Keratinocyte (primary cell): ENCODE data around the gene MAN1A2. TPM values are rescaled to one million over a fixed set of nuclear protein-coding genes. Genes with fewer than 3 reads are reported as not detected.

ENCODE experiments used
- DNase-seq: peaks from one replicate; pipeline ENCODE4 v3.0.0-alpha.2; 2011; ENCODE audit warnings: low read depth, missing footprints, low spot score
- FAIRE-seq: peaks from 2 replicates; lab custom pipeline; 2011; peaks lifted over from hg19 to GRCh38; lab: Jason Lieb, UNC
- H2AFZ ChIP-seq: 2 replicates; pipeline ENCODE4 v1.6.0; 2012; ENCODE audit warnings: low read length, control low read depth, inconsistent platforms; ENCODE audit not compliant: control insufficient read depth
- H3K27ac ChIP-seq: 2 replicates; pipeline ENCODE4 v1.5.1; 2011; ENCODE audit warnings: low read length; ENCODE audit not compliant: control insufficient read depth, insufficient read depth
- H3K27me3 ChIP-seq: 3 replicates; pipeline ENCODE4 v1.6.0; 2011; ENCODE audit warnings: low read length; ENCODE audit not compliant: control insufficient read depth, insufficient read depth; ENCODE audit errors: extremely low read depth
- H3K36me3 ChIP-seq, 2 experiments: 2 replicates in 1 of 2; 3 replicates in 1 of 2; pipeline ENCODE4 v1.5.1; 2011; ENCODE audit warnings: low read length in 2 of 2, mild to moderate bottlenecking in 1 of 2; ENCODE audit not compliant: control insufficient read depth in 2 of 2, insufficient read depth in 2 of 2; ENCODE audit errors: extremely low read depth in 1 of 2
- H3K4me1 ChIP-seq: 3 replicates; pipeline ENCODE4 v1.5.1; 2011; ENCODE audit warnings: low read length; ENCODE audit not compliant: control insufficient read depth, insufficient read depth; ENCODE audit errors: extremely low read depth
- H3K4me2 ChIP-seq: 3 replicates; pipeline ENCODE4 v1.6.0; 2011; ENCODE audit warnings: low read depth, low read length; ENCODE audit not compliant: control insufficient read depth, insufficient read depth; ENCODE audit errors: extremely low read depth
- H3K4me3 ChIP-seq, 3 experiments: fragments of 200-600 bp in 1 of 3; sonication (generic) in 1 of 3; 2 replicates in 2 of 3; 3 replicates in 1 of 3; pipeline ENCODE4 v1.5.1; 2011 to 2016; ENCODE audit warnings: low read length in 3 of 3, mild to moderate bottlenecking in 3 of 3, control low read depth in 2 of 3, inconsistent platforms in 1 of 3, low read depth in 1 of 3, mixed read lengths in 1 of 3, mixed run types in 1 of 3, moderate library complexity in 1 of 3; ENCODE audit not compliant: control insufficient read depth in 2 of 3, insufficient read depth in 2 of 3; ENCODE audit errors: extremely low read depth in 1 of 3
- H3K79me2 ChIP-seq: 2 replicates; pipeline ENCODE4 v1.6.0; 2012; ENCODE audit warnings: low read length; ENCODE audit not compliant: control insufficient read depth, insufficient read depth
- H3K9ac ChIP-seq: 3 replicates; pipeline ENCODE4 v1.6.0; 2011; ENCODE audit warnings: low read length; ENCODE audit not compliant: control insufficient read depth, insufficient read depth; ENCODE audit errors: extremely low read depth
- H3K9me1 ChIP-seq: 3 replicates; pipeline ENCODE4 v1.6.0; 2011; ENCODE audit warnings: low read length; ENCODE audit not compliant: control insufficient read depth, insufficient read depth; ENCODE audit errors: extremely low read depth
- H3K9me3 ChIP-seq: 2 replicates; pipeline ENCODE4 v1.5.1; 2012; ENCODE audit warnings: low read depth, low read length; ENCODE audit not compliant: control insufficient read depth
- H4K20me1 ChIP-seq: 3 replicates; pipeline ENCODE4 v1.6.0; 2011; ENCODE audit warnings: low read length; ENCODE audit not compliant: control insufficient read depth, insufficient read depth; ENCODE audit errors: extremely low read depth
- CTCF ChIP-seq, 3 experiments: IDR thresholded peaks in 1 of 3; conservative IDR thresholded peaks in 1 of 3; optimal IDR thresholded peaks in 1 of 3; 2 replicates in 2 of 3; 3 replicates in 1 of 3; pipeline versions ENCODE3 to v1.5.1; 2011; ENCODE audit warnings: low read length in 3 of 3, mild to moderate bottlenecking in 3 of 3, moderate library complexity in 2 of 3, control low read depth in 1 of 3, inconsistent platforms in 1 of 3; ENCODE audit not compliant: insufficient read depth in 2 of 3; ENCODE audit errors: extremely low read depth in 1 of 3
- EZH2 ChIP-seq: IDR thresholded peaks from one replicate; pipeline ENCODE4 v1.6.1; 2012; ENCODE audit warnings: inconsistent platforms, mild to moderate bottlenecking, low read length, moderate library complexity
- dilution Hi-C: fragments of 300-500 bp; cut with MboI; formaldehyde crosslinking; loops from one replicate; pipeline ENCODE4 v1.7.0; 2020; ENCODE audit warnings: low sequenced_read_pairs; ENCODE audit not compliant: extremely low pct_ligation_motif_present
- polyA plus RNA-seq, 5 experiments: library from polyadenylated mRNA; depleted of rRNA in 3 of 5; stranded (reverse) in 3 of 5; stranded (forward) in 1 of 5; unstranded in 1 of 5; fragments of >200 nt; gene quantifications; 1 replicate in 1 of 5; 2 replicates in 3 of 5; 3 replicates in 1 of 5; pipeline versions ENCODE4 v1.2.1 to v1.2.3, GENCODE V29; 2011 to 2012; ENCODE audit warnings: missing spikeins in 2 of 5, low read depth in 1 of 5, low replicate concordance in 1 of 5

MAN1A2 gene
- polyA plus RNA-seq, 1 donor (not counting 4 experiments of a cell fraction or from before 2014, with no cell fraction given): 19.0 TPM

GRCh38 chr1:117559139-117559538, 191.9 kb downstream of the MAN1A2 start:
- Histone ChIP-seq H2AFZ (no peak overlapping the region), H3K4me2 (no peak overlapping the region), H3K9me1 (no peaks in the 10 kb centered on the region), H3K36me3 (no peaks in the 10 kb centered on the region), H3K4me3 (no peak overlapping the region), H4K20me1 (no peaks in the 10 kb centered on the region), H3K79me2 (no peaks in the 10 kb centered on the region), H3K4me1 (no peaks in the 10 kb centered on the region), H3K9me3 (no peaks in the 10 kb centered on the region), H3K9ac (no peak overlapping the region), H3K27ac (no peak overlapping the region), H3K27me3 (peaks cover 5% of the 10 kb centered on the region)
- TF ChIP-seq EZH2: no peak
- no peak for TF ChIP-seq CTCF (optimal IDR thresholded peaks at IDR 0.05 in 1 of 3, IDR thresholded peaks at IDR 0.05 in 1 of 3, conservative IDR thresholded peaks at IDR 0.05 in 1 of 3; ENCODE audit: extremely low read depth in 1 of 3, insufficient read depth in 2 of 3, low read length in 3 of 3)
- no peak for DNase-seq
- no peak for FAIRE-seq
- dilution Hi-C loops: no loop called here

GRCh38 chr1:117559985-117560384, 192.7 kb downstream of the MAN1A2 start:
- Histone ChIP-seq H3K9ac (no peak overlapping the region), H3K4me3 (no peak overlapping the region), H3K27me3 (peaks cover 5% of the 10 kb centered on the region), H3K9me1 (no peaks in the 10 kb centered on the region), H2AFZ (no peak overlapping the region), H3K4me2 (no peak overlapping the region), H3K79me2 (no peaks in the 10 kb centered on the region), H4K20me1 (no peaks in the 10 kb centered on the region), H3K4me1 (no peaks in the 10 kb centered on the region), H3K27ac (no peak overlapping the region), H3K36me3 (no peaks in the 10 kb centered on the region), H3K9me3 (no peaks in the 10 kb centered on the region)
- TF ChIP-seq CTCF (optimal IDR thresholded peaks at IDR 0.05 in 1 of 3, IDR thresholded peaks at IDR 0.05 in 1 of 3, conservative IDR thresholded peaks at IDR 0.05 in 1 of 3; ENCODE audit: extremely low read depth in 1 of 3, insufficient read depth in 2 of 3, low read length in 3 of 3): no peak
- TF ChIP-seq EZH2: no peak
- no peak for DNase-seq
- dilution Hi-C loops: no loop called here
- FAIRE-seq: no peak
